GM19468 (cell line): ENCODE data around the gene AMPD1.

ENCODE experiments used
- ATAC-seq: cut with Tn5 transposase; IDR thresholded peaks from one replicate; pipeline ENCODE4 v1.9.1; 2021; ENCODE audit warnings: mild to moderate bottlenecking, moderate library complexity, moderate number of reproducible peaks; ENCODE audit not compliant: unreplicated experiment; ENCODE audit errors: extremely low read depth

The AMPD1 gene

DNA sequence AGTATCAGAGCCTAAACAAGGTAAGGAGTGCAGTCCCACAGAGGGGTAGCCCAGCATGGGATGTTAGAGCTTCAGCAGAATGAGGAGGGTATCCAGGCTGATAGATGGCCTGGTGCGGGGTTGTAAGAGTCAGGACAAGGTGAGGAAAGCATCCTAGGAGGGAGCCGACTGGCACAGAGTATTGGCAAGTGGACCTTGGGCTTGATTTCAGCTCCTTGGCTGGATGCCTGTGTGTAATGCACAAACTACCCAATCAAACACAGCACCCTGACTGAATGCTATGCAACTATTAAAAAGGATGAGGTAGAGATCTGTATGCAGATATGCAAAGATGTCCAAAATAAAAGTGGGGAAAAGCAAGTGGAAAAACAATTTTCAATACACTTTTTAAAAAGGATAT is 43.5 kb downstream of the AMPD1 start:
- no peak for ATAC-seq

DNA sequence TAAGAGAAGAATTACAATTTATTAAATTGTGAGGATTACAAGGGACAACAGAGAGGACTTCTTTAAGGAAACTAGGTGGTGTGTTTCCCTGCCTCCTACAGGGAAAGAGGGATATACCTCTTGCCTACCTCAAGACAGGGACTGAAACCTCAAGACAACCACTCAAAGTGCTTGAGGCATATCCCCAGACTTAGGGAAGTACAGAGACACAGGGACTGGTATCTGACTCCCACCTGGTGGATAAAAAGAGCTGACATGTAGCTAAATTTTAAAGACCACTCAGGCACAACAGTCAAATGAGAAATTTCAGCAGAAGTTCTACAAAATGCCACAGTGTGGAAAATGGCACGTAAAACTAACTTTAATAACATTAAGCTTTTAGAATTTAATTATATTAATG is 46.8 kb downstream of the AMPD1 start:
- no peak for ATAC-seq

DNA sequence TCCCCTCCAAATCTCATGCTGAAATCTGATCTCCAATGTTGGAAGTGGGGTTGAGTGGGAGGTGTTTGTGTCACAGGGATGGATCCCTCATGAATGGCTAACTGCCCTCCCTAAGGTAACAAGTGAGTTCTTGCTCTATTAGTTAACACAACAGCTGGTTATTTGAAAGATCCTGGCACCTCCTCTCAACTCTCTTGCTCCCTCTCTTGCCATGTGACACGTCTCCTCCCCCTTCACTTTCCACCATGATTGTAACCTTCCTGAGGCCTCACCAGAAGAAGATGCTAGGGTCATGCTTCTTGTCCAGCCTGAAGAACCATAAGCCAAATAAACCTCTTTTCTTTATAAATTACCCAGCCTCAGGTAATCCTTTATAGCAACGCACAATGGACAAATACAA is 54.0 kb downstream of the AMPD1 start:
- no peak for ATAC-seq

DNA sequence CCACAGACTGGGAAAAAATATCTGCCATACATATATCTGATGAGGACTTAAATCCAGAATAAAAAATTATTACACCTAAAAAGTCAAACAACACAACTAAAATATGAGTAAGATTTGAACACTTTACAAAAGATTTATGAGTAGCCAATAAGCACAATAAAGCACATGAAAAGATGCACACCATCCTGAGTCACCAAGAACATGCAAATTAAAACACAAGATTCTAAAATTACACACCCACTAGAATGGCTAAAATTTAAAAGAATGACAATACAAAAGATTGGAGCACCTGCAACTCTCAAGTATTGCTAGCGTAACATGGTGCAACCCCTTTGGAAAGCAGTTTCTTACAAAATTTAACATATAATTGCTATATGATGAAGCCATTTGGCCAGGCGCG is 56.4 kb downstream of the AMPD1 start:
- no peak for ATAC-seq

DNA sequence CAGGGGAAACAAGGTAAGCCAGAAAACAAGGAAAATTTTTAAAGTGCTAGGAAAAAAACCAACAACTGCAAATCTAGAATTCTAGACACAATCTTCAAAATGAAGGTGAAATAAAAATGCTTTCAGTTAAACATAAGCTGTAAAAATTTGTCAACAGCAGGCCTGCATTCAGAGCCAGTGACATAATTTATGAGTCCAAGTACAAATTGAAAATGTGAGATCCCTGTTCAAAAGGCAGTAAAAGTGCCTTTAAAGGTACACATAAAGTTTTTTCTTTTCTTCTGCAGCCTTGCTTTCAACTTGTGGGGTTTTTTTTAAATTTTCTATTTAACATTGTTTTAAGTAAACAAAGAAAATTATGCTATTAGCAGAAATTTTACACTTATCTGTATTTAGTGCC is 62.9 kb downstream of the AMPD1 start:
- ATAC-seq = no peak

DNA sequence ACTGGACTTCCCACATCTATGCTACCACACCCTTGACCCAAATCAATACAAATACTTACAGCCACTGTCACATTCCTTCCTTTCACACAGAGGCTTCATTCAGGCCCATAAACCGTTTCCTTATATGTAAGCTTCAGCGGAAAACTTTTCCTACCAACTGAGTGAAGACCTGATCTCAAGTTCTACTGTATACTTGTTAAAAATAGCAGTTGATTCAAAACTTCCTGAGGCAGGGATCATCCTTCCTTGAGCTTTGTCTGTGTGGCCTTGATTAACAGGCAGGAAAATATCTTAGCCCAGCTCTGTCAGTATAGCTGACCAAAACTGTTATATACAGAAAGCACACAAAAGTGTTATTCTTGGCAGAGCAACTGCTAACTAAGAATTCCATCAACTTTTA is 68.2 kb downstream of the AMPD1 start:
- ATAC-seq = no peak

DNA sequence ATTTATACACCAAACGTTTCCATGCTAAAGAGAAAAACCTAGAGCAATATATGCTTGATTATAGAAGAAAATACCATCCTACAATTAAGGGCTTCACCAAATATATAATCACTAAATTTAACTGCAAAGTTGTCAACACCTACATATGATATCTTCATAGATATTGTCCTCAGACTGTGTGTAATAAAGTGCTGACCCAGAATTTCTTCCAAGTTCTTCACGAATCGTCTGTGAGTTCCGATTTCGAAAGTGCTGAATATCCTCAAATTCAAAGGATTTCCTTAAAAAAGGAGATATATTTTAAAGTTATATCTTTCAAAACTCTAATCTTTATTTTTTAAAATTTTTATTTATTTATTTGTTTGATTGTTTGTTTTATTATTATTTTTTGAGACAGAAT is 72.0 kb downstream of the AMPD1 start:
- no peak for ATAC-seq
